Measurements from ENCODE around the gene FASTKD1. TPM values are rescaled to one million over a fixed set of nuclear protein-coding genes. Genes with fewer than 3 reads are reported as not detected.
"Not testable (repeated sequence)": the region's sequence is repeated elsewhere in the genome, so short reads cannot be mapped to it uniquely, and the experiment has no call there.

Gene FASTKD1
- total and polyA plus RNA-seq, 2 donors (not counting 1 experiment from before 2014, with no cell fraction given), result 8.5 to 31.0 TPM

GRCh38 chr2:169599568-169599967 is 25.9 kb upstream of the FASTKD1 start:
- TF ChIP-seq EZH2 (IDR thresholded peaks at IDR 0.05; ENCODE audit: borderline replicate concordance, insufficient read depth, low read depth, low read length, poor library complexity, severe bottlenecking) (no peak), CTCF (IDR thresholded peaks at IDR 0.05) (no peak)
- H3K4me3 Mint-ChIP-seq, result no peak overlapping the region
- ATAC-seq (ENCODE audit: low read depth) (no peak), DNase-seq (no peak)
- Histone ChIP-seq H2AFZ (ENCODE audit: insufficient read depth, low read depth, low read length, poor library complexity, severe bottlenecking) (no peak overlapping the region), H3K79me2 (ENCODE audit: control insufficient read depth, insufficient read depth, low read length) (peaks cover 86% of the 10 kb centered on the region), H4K20me1 (ENCODE audit: control insufficient read depth, insufficient read depth, low read length, poor library complexity, severe bottlenecking) (peaks cover 77% of the 10 kb centered on the region), H3K27me3 (replicated peaks in 1 of 4; ENCODE audit: control extremely low read depth in 1 of 4, control insufficient read depth in 3 of 4, insufficient read depth in 4 of 4, low read length in 3 of 4) (no peaks in the 10 kb centered on the region), H3K9me3 (ENCODE audit: control extremely low read depth in 1 of 3, control insufficient read depth in 2 of 3, insufficient read depth in 1 of 3, low read length in 2 of 3) (no peaks in the 10 kb centered on the region), H3K4me1 (ENCODE audit: control insufficient read depth in 2 of 2, insufficient read depth in 2 of 2, low read length in 2 of 2) (no peaks in the 10 kb centered on the region), H3K27ac (ENCODE audit: low read length in 2 of 2) (no peak overlapping the region), H3K9ac (ENCODE audit: low read length) (no peak overlapping the region), H3K36me3 (replicated peaks in 1 of 2; ENCODE audit: control extremely low read depth in 1 of 2, control insufficient read depth in 1 of 2, extremely low read depth in 1 of 2, insufficient read depth in 2 of 2, low read length in 1 of 2) (peaks cover 0 to 8% of the 10 kb centered on the region in 2 experiments), H3K4me3 (ENCODE audit: control extremely low read depth in 1 of 5, extremely low read depth in 1 of 5, insufficient read depth in 1 of 5, low read depth in 2 of 5, low read length in 4 of 5) (no peak overlapping the region), H3K4me2 (replicated peaks; ENCODE audit: low read depth, low read length, poor library complexity, severe bottlenecking) (no peak overlapping the region)
- H3K27ac Mint-ChIP-seq, result no peak overlapping the region
- H3K9me3 Mint-ChIP-seq (ENCODE audit: insufficient read depth), result no peaks in the 10 kb centered on the region
- CTCF ChIA-PET, result no interaction called here
- peaks cover 20% of the 10 kb centered on the region for H3K4me1 Mint-ChIP-seq
- intact Hi-C loops (cut with micrococcal nuclease), result no loop called here
- no peaks in the 10 kb centered on the region for H3K27me3 Mint-ChIP-seq
- POLR2A ChIA-PET, result no interaction called here

- ATAC-seq (ENCODE audit: low read depth) (no peak), DNase-seq (no peak)
- no peak overlapping the region for H3K4me3 Mint-ChIP-seq
- Histone ChIP-seq H3K4me1 (ENCODE audit: control insufficient read depth in 2 of 2, insufficient read depth in 2 of 2, low read length in 2 of 2) (no peaks in the 10 kb centered on the region), H4K20me1 (ENCODE audit: control insufficient read depth, insufficient read depth, low read length, poor library complexity, severe bottlenecking) (peaks cover 79% of the 10 kb centered on the region), H3K4me3 (ENCODE audit: control extremely low read depth in 1 of 5, extremely low read depth in 1 of 5, insufficient read depth in 1 of 5, low read depth in 2 of 5, low read length in 4 of 5) (no peak overlapping the region), H3K9ac (ENCODE audit: low read length) (no peak overlapping the region), H3K4me2 (replicated peaks; ENCODE audit: low read depth, low read length, poor library complexity, severe bottlenecking) (no peak overlapping the region), H3K27me3 (replicated peaks in 1 of 4; ENCODE audit: control extremely low read depth in 1 of 4, control insufficient read depth in 3 of 4, insufficient read depth in 4 of 4, low read length in 3 of 4) (no peaks in the 10 kb centered on the region), H3K9me3 (ENCODE audit: control extremely low read depth in 1 of 3, control insufficient read depth in 2 of 3, insufficient read depth in 1 of 3, low read length in 2 of 3) (no peaks in the 10 kb centered on the region), H3K27ac (ENCODE audit: low read length in 2 of 2) (no peak overlapping the region), H2AFZ (ENCODE audit: insufficient read depth, low read depth, low read length, poor library complexity, severe bottlenecking) (no peak overlapping the region), H3K36me3 (replicated peaks in 1 of 2; ENCODE audit: control extremely low read depth in 1 of 2, control insufficient read depth in 1 of 2, extremely low read depth in 1 of 2, insufficient read depth in 2 of 2, low read length in 1 of 2) (peaks cover 0 to 3% of the 10 kb centered on the region in 2 experiments), H3K79me2 (ENCODE audit: control insufficient read depth, insufficient read depth, low read length) (peaks cover 86% of the 10 kb centered on the region)
- ChIA-PET POLR2A (no interaction called here), CTCF (no interaction called here)
- no CpG with 5 or more reads among the region's 2 CpGs for WGBS (ENCODE audit: insufficient coverage)
- peaks cover 20% of the 10 kb centered on the region for H3K4me1 Mint-ChIP-seq
- H3K27ac Mint-ChIP-seq, result no peak overlapping the region
- TF ChIP-seq CTCF (IDR thresholded peaks at IDR 0.05) (no peak), EZH2 (IDR thresholded peaks at IDR 0.05; ENCODE audit: borderline replicate concordance, insufficient read depth, low read depth, low read length, poor library complexity, severe bottlenecking) (no peak)
- no peaks in the 10 kb centered on the region for H3K9me3 Mint-ChIP-seq (ENCODE audit: insufficient read depth)
- intact Hi-C loops (cut with micrococcal nuclease), result no loop called here
- H3K27me3 Mint-ChIP-seq, result no peaks in the 10 kb centered on the region
These were observed 25.3 kb upstream of the FASTKD1 start for GRCh38 chr2:169598982-169599381.

GRCh38 chr2:169596546-169596945 is 22.9 kb upstream of the FASTKD1 start:
- H3K9ac ChIP-seq (ENCODE audit: low read length); H3K4me2 ChIP-seq (replicated peaks; ENCODE audit: low read depth, low read length, poor library complexity, severe bottlenecking); ATAC-seq (ENCODE audit: low read depth); H3K27me3 Mint-ChIP-seq; H3K9me3 ChIP-seq (ENCODE audit: control extremely low read depth in 1 of 3, control insufficient read depth in 2 of 3, insufficient read depth in 1 of 3, low read length in 2 of 3); CTCF ChIA-PET; H3K27ac Mint-ChIP-seq; H3K4me3 ChIP-seq (ENCODE audit: control extremely low read depth in 1 of 5, extremely low read depth in 1 of 5, insufficient read depth in 1 of 5, low read depth in 2 of 5, low read length in 4 of 5); H3K4me3 Mint-ChIP-seq; H3K4me1 ChIP-seq (ENCODE audit: control insufficient read depth in 2 of 2, insufficient read depth in 2 of 2, low read length in 2 of 2); H3K27ac ChIP-seq (ENCODE audit: low read length in 2 of 2); H3K9me3 Mint-ChIP-seq (ENCODE audit: insufficient read depth); DNase-seq; H3K27me3 ChIP-seq (replicated peaks in 1 of 4; ENCODE audit: control extremely low read depth in 1 of 4, control insufficient read depth in 3 of 4, insufficient read depth in 4 of 4, low read length in 3 of 4); H3K36me3 ChIP-seq (replicated peaks in 1 of 2; ENCODE audit: control extremely low read depth in 1 of 2, control insufficient read depth in 1 of 2, extremely low read depth in 1 of 2, insufficient read depth in 2 of 2, low read length in 1 of 2); H2AFZ ChIP-seq (ENCODE audit: insufficient read depth, low read depth, low read length, poor library complexity, severe bottlenecking); intact Hi-C loops (cut with micrococcal nuclease); POLR2A ChIA-PET: not testable (repeated sequence)
- peaks cover 18% of the 10 kb centered on the region for H3K4me1 Mint-ChIP-seq
- Histone ChIP-seq H3K79me2 (ENCODE audit: control insufficient read depth, insufficient read depth, low read length) (peaks cover 95% of the 10 kb centered on the region), H4K20me1 (ENCODE audit: control insufficient read depth, insufficient read depth, low read length, poor library complexity, severe bottlenecking) (peaks cover 83% of the 10 kb centered on the region)
- 100% methylated on average over 6 of the region's 7 CpGs for WGBS (ENCODE audit: insufficient coverage)

All from B cell (primary cell).